ENCODE data around the gene IGLL5. TPM values are rescaled to one million over a fixed set of nuclear protein-coding genes. Genes with fewer than 3 reads are reported as not detected.

IGLL5 gene
- total and polyA plus RNA-seq, 9 donors: 0.40 to 9.8 (median 1.5) TPM; not detected in 1

- Histone ChIP-seq H3K27ac (no peak overlapping the region), H3K27me3 (no peaks in the 10 kb centered on the region), H3K9me3 (no peaks in the 10 kb centered on the region), H3K36me3 (no peaks in the 10 kb centered on the region), H3K4me3 (no peak overlapping the region), H3K4me1 (ENCODE audit: insufficient read depth) (no peaks in the 10 kb centered on the region)
- intact Hi-C loops (cut with DNase I): no loop called here
- TF ChIP-seq CTCF (IDR thresholded peaks at IDR 0.05) (no peak), POLR2A (IDR thresholded peaks at IDR 0.05) (no peak), EP300 (IDR thresholded peaks at IDR 0.05) (no peak)
- no peak for DNase-seq
- WGBS, 3 donors: 84 to 87% (median 87%) methylated on average over 9 of the region's 9 CpGs
Observed at GRCh38 chr22:22857607-22858558, 29.7 kb upstream of the IGLL5 start.

GRCh38 chr22:22858559-22858937, 29.1 kb upstream of the IGLL5 start:
- intact Hi-C loops (cut with DNase I): no loop called here
- H3K4me1 ChIP-seq (ENCODE audit: insufficient read depth): no peaks in the 10 kb centered on the region
- 54 to 78% (median 56%) methylated on average over 2 of the region's 2 CpGs for WGBS, 3 donors
- H3K9me3 ChIP-seq: no peaks in the 10 kb centered on the region
- DNase-seq: no peak
- no peak overlapping the region for H3K4me3 ChIP-seq
- no peak for TF ChIP-seq EP300 (IDR thresholded peaks at IDR 0.05)
- TF ChIP-seq CTCF (IDR thresholded peaks at IDR 0.05): no peak
- no peak for TF ChIP-seq POLR2A (IDR thresholded peaks at IDR 0.05)
- H3K27me3 ChIP-seq: no peaks in the 10 kb centered on the region
- H3K36me3 ChIP-seq: no peaks in the 10 kb centered on the region
- H3K27ac ChIP-seq: no peak overlapping the region

DNA sequence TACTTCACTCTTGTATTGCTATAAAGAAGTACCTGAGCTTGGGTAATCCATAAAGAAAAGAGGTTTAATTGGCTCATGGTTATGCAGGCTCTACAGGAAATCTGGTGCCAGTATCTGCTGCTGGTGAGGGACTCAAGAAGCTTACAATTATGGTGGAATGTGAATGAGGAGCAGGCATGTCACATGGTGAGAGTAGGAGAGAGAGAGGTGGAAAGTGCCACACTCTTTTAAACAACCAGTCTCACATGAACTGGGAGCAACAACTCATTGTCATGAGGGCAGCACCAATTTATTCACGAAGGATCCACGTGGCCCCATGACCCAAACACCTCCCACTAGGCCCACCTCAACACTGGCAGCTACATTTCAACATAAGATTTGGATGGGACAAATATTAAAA, 24.6 kb upstream of the IGLL5 start:
- Histone ChIP-seq H3K27me3 (no peaks in the 10 kb centered on the region), H3K4me1 (ENCODE audit: insufficient read depth) (no peaks in the 10 kb centered on the region), H3K9me3 (no peaks in the 10 kb centered on the region), H3K36me3 (no peaks in the 10 kb centered on the region), H3K4me3 (no peak overlapping the region), H3K27ac (no peak overlapping the region)
- 79 to 87% (median 85%) methylated on average over 2 of the region's 2 CpGs for WGBS, 3 donors
- TF ChIP-seq CTCF (IDR thresholded peaks at IDR 0.05) (no peak), POLR2A (IDR thresholded peaks at IDR 0.05) (no peak), EP300 (IDR thresholded peaks at IDR 0.05) (no peak)
- DNase-seq: no peak
- intact Hi-C loops (cut with DNase I): no loop called here

- no peak for TF ChIP-seq EP300 (IDR thresholded peaks at IDR 0.05)
- TF ChIP-seq POLR2A (IDR thresholded peaks at IDR 0.05): no peak
- TF ChIP-seq CTCF (IDR thresholded peaks at IDR 0.05): no peak
- Histone ChIP-seq H3K9me3 (no peaks in the 10 kb centered on the region), H3K4me3 (no peak overlapping the region), H3K27me3 (no peaks in the 10 kb centered on the region), H3K36me3 (no peaks in the 10 kb centered on the region), H3K4me1 (ENCODE audit: insufficient read depth) (no peaks in the 10 kb centered on the region), H3K27ac (no peak overlapping the region)
- DNase-seq: no peak
- intact Hi-C loops (cut with DNase I): no loop called here
- 15 to 24% (median 16%) methylated on average over 5 of the region's 5 CpGs for WGBS, 3 donors
Observed at GRCh38 chr22:22865311-22866072, 22.1 kb upstream of the IGLL5 start.

Measured in ovary (tissue), 9 donors.